H9 (cell line): Measurements from ENCODE around the gene NUDT7. TPM values are rescaled to one million over a fixed set of nuclear protein-coding genes. Genes with fewer than 3 reads are reported as not detected.

ENCODE experiments used
- DNase-seq: peaks from one replicate; pipeline ENCODE4 v3.0.0-alpha.2; 2017
- H2AFZ ChIP-seq: one replicate; pipeline ENCODE4 v1.6.1; 2013; ENCODE audit warnings: mild to moderate bottlenecking, low read length, control low read depth, moderate library complexity
- H2AK5ac ChIP-seq: 2 replicates; pipeline ENCODE4 v1.6.1; 2013; ENCODE audit warnings: low read length, control low read depth, mixed read lengths; ENCODE audit not compliant: insufficient read length
- H2BK120ac ChIP-seq: one replicate; pipeline ENCODE4 v1.6.1; 2013; ENCODE audit warnings: low read depth, mild to moderate bottlenecking, low read length, control low read depth, inconsistent platforms; ENCODE audit not compliant: poor library complexity, severe bottlenecking
- H2BK12ac ChIP-seq: 2 replicates; pipeline ENCODE4 v1.6.1; 2013; ENCODE audit warnings: low read length, control low read depth, mixed read lengths, low read depth; ENCODE audit not compliant: insufficient read length
- H2BK15ac ChIP-seq: 2 replicates; pipeline ENCODE4 v1.6.1; 2013; ENCODE audit warnings: low read depth, low read length, control low read depth
- H2BK20ac ChIP-seq: one replicate; pipeline ENCODE4 v1.6.1; 2013; ENCODE audit warnings: low read depth, mild to moderate bottlenecking, low read length, control low read depth, inconsistent platforms; ENCODE audit not compliant: poor library complexity, severe bottlenecking
- H2BK5ac ChIP-seq: 2 replicates; pipeline ENCODE4 v1.6.1; 2013; ENCODE audit warnings: low read length, control low read depth, mixed read lengths; ENCODE audit not compliant: insufficient read length
- H3K14ac ChIP-seq: 2 replicates; pipeline ENCODE4 v1.6.1; 2013; ENCODE audit warnings: low read length, control low read depth; ENCODE audit not compliant: insufficient read depth
- H3K18ac ChIP-seq: 2 replicates; pipeline ENCODE4 v1.6.1; 2013; ENCODE audit warnings: low read depth, mild to moderate bottlenecking, mixed read lengths, low read length, control low read depth; ENCODE audit not compliant: insufficient read length
- H3K23ac ChIP-seq: 2 replicates; pipeline ENCODE4 v1.6.1; 2013; ENCODE audit warnings: low read length, control low read depth, mixed read lengths, low read depth; ENCODE audit not compliant: insufficient read length
- H3K23me2 ChIP-seq: 2 replicates; pipeline ENCODE4 v1.6.1; 2013; ENCODE audit warnings: low read depth, mild to moderate bottlenecking, mixed read lengths, low read length, control low read depth; ENCODE audit not compliant: insufficient read length, poor library complexity, severe bottlenecking
- H3K27ac ChIP-seq: 2 replicates; pipeline ENCODE4 v1.5.1; 2013; ENCODE audit warnings: low read length, control low read depth, mixed read lengths, low read depth; ENCODE audit not compliant: insufficient read length
- H3K27me3 ChIP-seq: 2 replicates; pipeline ENCODE4 v1.6.1; 2013; ENCODE audit warnings: low read length, control low read depth, inconsistent platforms; ENCODE audit not compliant: insufficient read depth
- H3K4ac ChIP-seq: 2 replicates; pipeline ENCODE4 v1.6.1; 2013; ENCODE audit warnings: low read depth, mild to moderate bottlenecking, control low read depth, inconsistent platforms, low read length, moderate library complexity
- H3K4me1 ChIP-seq: 2 replicates; pipeline ENCODE4 v1.6.1; 2013; ENCODE audit warnings: low read length, control low read depth, inconsistent platforms; ENCODE audit not compliant: insufficient read depth
- H3K4me2 ChIP-seq: 2 replicates; pipeline ENCODE4 v1.6.1; 2013; ENCODE audit warnings: low read length, control low read depth, mixed read lengths; ENCODE audit not compliant: insufficient read length, insufficient read depth
- H3K56ac ChIP-seq: 2 replicates; pipeline ENCODE4 v1.6.1; 2013; ENCODE audit warnings: low read depth, mild to moderate bottlenecking, mixed read lengths, low read length, control low read depth; ENCODE audit not compliant: insufficient read length
- H3K79me1 ChIP-seq: 2 replicates; pipeline ENCODE4 v1.6.1; 2013; ENCODE audit warnings: low read depth, mild to moderate bottlenecking, moderate library complexity, low read length, control low read depth, inconsistent platforms; ENCODE audit not compliant: insufficient read depth, poor library complexity, severe bottlenecking
- H3K79me2 ChIP-seq: 2 replicates; pipeline ENCODE4 v1.6.1; 2013; ENCODE audit warnings: low read length, control low read depth, inconsistent platforms; ENCODE audit not compliant: insufficient read depth
- H3K9ac ChIP-seq: 2 replicates; pipeline ENCODE4 v1.6.1; 2013; ENCODE audit warnings: low read length, control low read depth, mixed read lengths; ENCODE audit not compliant: insufficient read length; ENCODE audit errors: extremely low read depth
- H3K9me3 ChIP-seq: one replicate; pipeline ENCODE4 v1.6.1; 2013; ENCODE audit warnings: low read depth, low read length, inconsistent platforms; ENCODE audit not compliant: control insufficient read depth
- H3T11ph ChIP-seq: one replicate; pipeline ENCODE4 v1.6.1; 2013; ENCODE audit warnings: mild to moderate bottlenecking, low read length, control low read depth, inconsistent platforms
- H4K20me1 ChIP-seq: one replicate; pipeline ENCODE4 v1.6.1; 2013; ENCODE audit not compliant: control insufficient read depth, insufficient read length, insufficient read depth
- H4K5ac ChIP-seq: 2 replicates; pipeline ENCODE4 v1.6.1; 2013; ENCODE audit warnings: low read depth, mild to moderate bottlenecking, mixed read lengths, low read length, control low read depth; ENCODE audit not compliant: insufficient read length
- H4K8ac ChIP-seq: replicated peaks from 2 replicates; pipeline ENCODE4 v1.6.1; 2013; ENCODE audit warnings: low read length, control low read depth, mixed read lengths, low read depth; ENCODE audit not compliant: insufficient read length
- H4K91ac ChIP-seq: 2 replicates; pipeline ENCODE4 v1.6.1; 2013; ENCODE audit warnings: low read depth, mild to moderate bottlenecking, moderate library complexity, mixed read lengths, low read length, control low read depth; ENCODE audit not compliant: insufficient read length
- H3K27ac Mint-ChIP-seq, 3 experiments: 2 replicates in 2 of 3; 3 replicates in 1 of 3; pipeline ENCODE4 v1.8.0; 2020 to 2021; ENCODE audit warnings: mixed read lengths in 3 of 3, mild to moderate bottlenecking in 1 of 3, moderate library complexity in 1 of 3
- H3K27me3 Mint-ChIP-seq: 2 replicates; pipeline ENCODE4 v1.8.0; 2021; ENCODE audit warnings: low read depth, mild to moderate bottlenecking, moderate library complexity, mixed read lengths
- H3K36me3 Mint-ChIP-seq, 3 experiments: 2 replicates in 2 of 3; 3 replicates in 1 of 3; pipeline ENCODE4 v1.8.0; 2020 to 2021; ENCODE audit warnings: low read depth in 3 of 3, mixed read lengths in 3 of 3; ENCODE audit not compliant: insufficient read depth in 1 of 3
- H3K4me1 Mint-ChIP-seq, 2 experiments: 2 replicates each; pipeline ENCODE4 v1.8.0; 2020; ENCODE audit warnings: mixed read lengths in 2 of 2
- H3K4me3 Mint-ChIP-seq, 2 experiments: 2 replicates in 1 of 2; 3 replicates in 1 of 2; pipeline ENCODE4 v1.8.0; 2020 to 2021; ENCODE audit warnings: mild to moderate bottlenecking in 2 of 2, mixed read lengths in 2 of 2, moderate library complexity in 1 of 2
- H3K9me3 Mint-ChIP-seq, 2 experiments: 2 replicates in 1 of 2; 3 replicates in 1 of 2; pipeline ENCODE4 v1.8.0; 2020; ENCODE audit warnings: mild to moderate bottlenecking in 2 of 2, mixed read lengths in 2 of 2, moderate library complexity in 1 of 2
- CTCF ChIP-seq: fragments of 200-600 bp; sonication (generic); conservative IDR thresholded peaks from 3 replicates; pipeline ENCODE4 v1.8.0; 2021; ENCODE audit warnings: antibody characterized with exemption, mild to moderate bottlenecking
- WGBS: extraction: QIAGEN DNeasy Blood & Tissue Kit; methylation state at CpG from one replicate; pipeline ENCODE4 v1.1.7; 2013; ENCODE audit warnings: missing lambda C conversion rate, low lambda C conversion rate, mixed read lengths; ENCODE audit not compliant: insufficient read length; ENCODE audit errors: extremely low coverage; 5-methylcytosine and 5-hydroxymethylcytosine counted together
- total RNA-seq: library from RNA; stranded (reverse); gene quantifications from 2 replicates; pipeline ENCODE4 v1.2.1, GENCODE V29; 2021

NUDT7 gene
- total RNA-seq, 1 experiment from 2014 or later = 6.8 TPM

- Histone ChIP-seq H3K27ac (no peak overlapping the region), H3T11ph (no peak overlapping the region), H3K18ac (no peak overlapping the region), H4K20me1 (no peaks in the 10 kb centered on the region), H4K91ac (no peak overlapping the region), H2BK5ac (no peak overlapping the region), H4K5ac (no peak overlapping the region), H3K9me3 (no peaks in the 10 kb centered on the region), H3K14ac (no peak overlapping the region), H3K27me3 (peaks cover 10% of the 10 kb centered on the region; the same call in 1 of the 2 replicates), H2AK5ac (no peak overlapping the region), H3K4ac (no peak overlapping the region), H2BK20ac (no peak overlapping the region), H2AFZ (no peak overlapping the region), H3K79me2 (peaks cover 4% of the 10 kb centered on the region; the same call in 1 of the 2 replicates), H2BK120ac (no peak overlapping the region), H3K56ac (no peak overlapping the region), H2BK15ac (no peak overlapping the region), H3K9ac (no peak overlapping the region), H3K79me1 (no peaks in the 10 kb centered on the region), H4K8ac (no peak overlapping the region), H3K4me1 (no peaks in the 10 kb centered on the region; the same call in 1 of the 2 replicates), H3K23ac (no peak overlapping the region), H3K4me2 (peak overlapping the region; percentile 99), H3K23me2 (peaks cover 21% of the 10 kb centered on the region), H2BK12ac (no peak overlapping the region)
- no peak for TF ChIP-seq CTCF
- Mint-ChIP-seq H3K36me3 (peaks cover 2 to 6% (median 5%) of the 10 kb centered on the region in 3 experiments; a peak in 5 of 7 replicates), H3K4me3 (peak overlapping the region in 1 of 2 experiments; percentile 96; a peak in 1 of 5 replicates), H3K4me1 (peaks cover 30 to 35% of the 10 kb centered on the region in 2 experiments), H3K27ac (no peak overlapping the region), H3K27me3 (peaks cover 52% of the 10 kb centered on the region), H3K9me3 (peaks cover 0 to 6% of the 10 kb centered on the region in 2 experiments; a peak in 4 of 5 replicates)
- WGBS = no CpG with 5 or more reads among the region's 2 CpGs
- DNase-seq = no peak
Measured at GRCh38 chr16:77787452-77787851, 65.1 kb downstream of the NUDT7 start.
